ENCODE results near the gene EHBP1.

Gene EHBP1

GRCh38 chr2:62844311-62845090 lies 139.0 kb downstream of the EHBP1 start:
- no peak for TF ChIP-seq CREB1 (IDR thresholded peaks at IDR 0.05; ENCODE audit: low read depth)
- no peak for TF ChIP-seq RAD21 (IDR thresholded peaks at IDR 0.05; ENCODE audit: low read depth)
- TF ChIP-seq, protein P1, sequence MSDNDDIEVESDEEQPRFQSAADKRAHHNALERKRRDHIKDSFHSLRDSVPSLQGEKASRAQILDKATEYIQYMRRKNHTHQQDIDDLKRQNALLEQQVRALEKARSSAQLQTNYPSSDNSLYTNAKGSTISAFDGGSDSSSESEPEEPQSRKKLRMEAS (IDR thresholded peaks at IDR 0.05), result no peak
- TF ChIP-seq, protein P2, sequence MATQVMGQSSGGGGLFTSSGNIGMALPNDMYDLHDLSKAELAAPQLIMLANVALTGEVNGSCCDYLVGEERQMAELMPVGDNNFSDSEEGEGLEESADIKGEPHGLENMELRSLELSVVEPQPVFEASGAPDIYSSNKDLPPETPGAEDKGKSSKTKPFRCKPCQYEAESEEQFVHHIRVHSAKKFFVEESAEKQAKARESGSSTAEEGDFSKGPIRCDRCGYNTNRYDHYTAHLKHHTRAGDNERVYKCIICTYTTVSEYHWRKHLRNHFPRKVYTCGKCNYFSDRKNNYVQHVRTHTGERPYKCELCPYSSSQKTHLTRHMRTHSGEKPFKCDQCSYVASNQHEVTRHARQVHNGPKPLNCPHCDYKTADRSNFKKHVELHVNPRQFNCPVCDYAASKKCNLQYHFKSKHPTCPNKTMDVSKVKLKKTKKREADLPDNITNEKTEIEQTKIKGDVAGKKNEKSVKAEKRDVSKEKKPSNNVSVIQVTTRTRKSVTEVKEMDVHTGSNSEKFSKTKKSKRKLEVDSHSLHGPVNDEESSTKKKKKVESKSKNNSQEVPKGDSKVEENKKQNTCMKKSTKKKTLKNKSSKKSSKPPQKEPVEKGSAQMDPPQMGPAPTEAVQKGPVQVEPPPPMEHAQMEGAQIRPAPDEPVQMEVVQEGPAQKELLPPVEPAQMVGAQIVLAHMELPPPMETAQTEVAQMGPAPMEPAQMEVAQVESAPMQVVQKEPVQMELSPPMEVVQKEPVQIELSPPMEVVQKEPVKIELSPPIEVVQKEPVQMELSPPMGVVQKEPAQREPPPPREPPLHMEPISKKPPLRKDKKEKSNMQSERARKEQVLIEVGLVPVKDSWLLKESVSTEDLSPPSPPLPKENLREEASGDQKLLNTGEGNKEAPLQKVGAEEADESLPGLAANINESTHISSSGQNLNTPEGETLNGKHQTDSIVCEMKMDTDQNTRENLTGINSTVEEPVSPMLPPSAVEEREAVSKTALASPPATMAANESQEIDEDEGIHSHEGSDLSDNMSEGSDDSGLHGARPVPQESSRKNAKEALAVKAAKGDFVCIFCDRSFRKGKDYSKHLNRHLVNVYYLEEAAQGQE (IDR thresholded peaks at IDR 0.05; ENCODE audit: low read depth), result no peak
- TF ChIP-seq, protein P3, sequence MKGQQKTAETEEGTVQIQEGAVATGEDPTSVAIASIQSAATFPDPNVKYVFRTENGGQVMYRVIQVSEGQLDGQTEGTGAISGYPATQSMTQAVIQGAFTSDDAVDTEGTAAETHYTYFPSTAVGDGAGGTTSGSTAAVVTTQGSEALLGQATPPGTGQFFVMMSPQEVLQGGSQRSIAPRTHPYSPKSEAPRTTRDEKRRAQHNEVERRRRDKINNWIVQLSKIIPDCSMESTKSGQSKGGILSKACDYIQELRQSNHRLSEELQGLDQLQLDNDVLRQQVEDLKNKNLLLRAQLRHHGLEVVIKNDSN (IDR thresholded peaks at IDR 0.05), result no peak
- no peak for TF ChIP-seq NFIC (IDR thresholded peaks at IDR 0.05)
- TF ChIP-seq TAF1 (IDR thresholded peaks at IDR 0.05; ENCODE audit: low read depth), result no peak

DNA sequence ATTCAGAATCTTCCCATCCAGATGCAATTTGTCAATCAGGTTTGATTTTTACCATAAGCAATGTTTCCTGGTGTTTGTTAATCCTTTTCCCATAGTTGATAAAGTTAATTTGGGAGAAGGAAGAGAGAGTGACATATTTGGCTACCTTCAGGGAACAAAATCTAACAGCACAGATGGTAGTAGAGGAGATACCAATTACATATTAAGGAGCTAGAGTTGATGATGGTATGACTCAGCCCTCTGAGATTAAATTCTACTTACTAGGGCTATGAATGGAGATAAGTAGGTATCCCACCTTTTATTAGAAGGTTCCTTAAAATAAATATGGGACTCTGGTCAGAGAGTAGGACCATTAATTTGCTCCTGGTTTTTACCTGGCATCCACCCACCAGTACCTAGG lies 139.7 kb downstream of the EHBP1 start:
- TF ChIP-seq YY1 (IDR thresholded peaks at IDR 0.05; ENCODE audit: low read depth) (no peak), RAD21 (IDR thresholded peaks at IDR 0.05; ENCODE audit: low read depth) (no peak), CEBPB (IDR thresholded peaks at IDR 0.05) (no peak), TAF1 (IDR thresholded peaks at IDR 0.05; ENCODE audit: low read depth) (no peak), EGR1 (IDR thresholded peaks at IDR 0.05) (no peak), EP300 (IDR thresholded peaks at IDR 0.05; ENCODE audit: borderline replicate concordance) (no peak), ZBTB7A (IDR thresholded peaks at IDR 0.05; ENCODE audit: low read depth) (no peak), TCF12 (IDR thresholded peaks at IDR 0.05; ENCODE audit: low read depth) (no peak), CREB1 (IDR thresholded peaks at IDR 0.05; ENCODE audit: low read depth) (no peak), NFIC (IDR thresholded peaks at IDR 0.05) (no peak), FOXM1 (IDR thresholded peaks at IDR 0.05; ENCODE audit: borderline replicate concordance, low read depth) (no peak), TEAD4 (IDR thresholded peaks at IDR 0.05) (no peak)
- TF ChIP-seq, protein P2 (IDR thresholded peaks at IDR 0.05; ENCODE audit: low read depth), result no peak
- TF ChIP-seq, protein P1 (IDR thresholded peaks at IDR 0.05), result no peak
- TF ChIP-seq, protein P3 (IDR thresholded peaks at IDR 0.05), result no peak

DNA sequence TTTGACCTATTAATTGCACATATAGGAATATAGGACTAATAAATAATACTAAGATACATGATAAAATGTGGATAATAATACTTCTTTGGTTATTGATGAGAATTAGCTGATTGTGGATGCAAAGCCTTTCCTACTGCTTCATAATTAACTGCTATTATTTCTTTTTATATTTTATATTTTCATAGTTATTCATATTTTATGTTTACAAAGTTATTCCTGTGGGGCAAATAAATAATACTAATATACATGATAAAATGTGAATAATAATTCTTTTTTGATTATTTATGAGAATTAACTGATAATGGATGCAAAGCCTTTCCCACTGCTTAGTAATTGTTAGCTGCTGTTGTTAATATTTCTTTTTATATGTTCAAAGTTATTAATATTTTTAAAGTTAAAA lies 146.7 kb downstream of the EHBP1 start:
- no peak for TF ChIP-seq EGR1 (IDR thresholded peaks at IDR 0.05)
- TF ChIP-seq FOXM1 (IDR thresholded peaks at IDR 0.05; ENCODE audit: borderline replicate concordance, low read depth), result no peak
- TF ChIP-seq, protein P3 (IDR thresholded peaks at IDR 0.05), result no peak
- TF ChIP-seq RAD21 (IDR thresholded peaks at IDR 0.05; ENCODE audit: low read depth), result no peak
- no peak for TF ChIP-seq TEAD4 (IDR thresholded peaks at IDR 0.05)
- TF ChIP-seq TAF1 (IDR thresholded peaks at IDR 0.05; ENCODE audit: low read depth), result no peak
- TF ChIP-seq NFIC (IDR thresholded peaks at IDR 0.05), result no peak
- no peak for TF ChIP-seq YY1 (IDR thresholded peaks at IDR 0.05; ENCODE audit: low read depth)

DNA sequence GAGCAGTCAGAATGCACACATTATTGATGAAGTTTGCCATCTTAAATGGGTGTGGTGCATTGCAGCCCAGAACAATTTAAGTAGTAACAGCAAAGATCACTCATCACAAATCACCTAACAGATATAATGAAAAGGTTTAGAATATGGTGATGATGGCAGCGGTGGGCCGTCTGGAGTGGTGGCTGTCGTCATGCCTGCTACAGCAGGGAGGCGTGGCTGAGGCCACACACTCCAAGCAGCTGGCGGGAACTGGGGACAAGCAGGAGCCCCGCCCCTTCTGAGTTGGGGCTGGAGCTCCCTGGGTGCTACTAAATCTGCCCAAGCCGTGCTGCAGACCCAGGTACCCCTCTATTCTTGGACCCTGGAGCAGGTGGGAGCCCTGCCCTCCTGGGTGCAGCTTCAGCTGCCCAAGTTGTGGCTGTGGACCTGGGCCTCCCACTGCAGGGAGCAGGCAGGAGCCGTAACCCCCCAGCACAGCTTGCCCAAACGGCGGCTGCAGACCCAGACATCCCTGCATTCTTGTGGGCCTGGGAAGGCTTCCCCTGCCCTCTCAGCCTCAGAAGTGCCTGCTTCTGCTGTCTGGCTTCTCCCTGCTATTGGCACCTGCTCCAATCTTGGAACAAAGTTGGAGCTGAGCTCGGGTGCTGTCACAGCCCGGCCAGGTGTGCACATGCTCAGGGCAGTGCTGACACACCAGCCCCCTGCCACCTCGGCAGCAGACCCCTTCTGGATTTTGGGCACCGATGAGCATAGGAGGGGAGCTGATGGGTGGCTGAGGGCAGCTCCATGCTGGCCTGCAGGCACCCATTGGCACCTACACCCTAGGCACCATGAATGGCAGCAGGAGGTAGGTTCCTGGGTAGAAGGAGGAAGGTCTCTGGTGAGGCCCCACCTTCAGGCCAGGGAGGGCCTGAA lies 149.3 kb downstream of the EHBP1 start:
- no peak for TF ChIP-seq EP300 (IDR thresholded peaks at IDR 0.05; ENCODE audit: borderline replicate concordance)
- TF ChIP-seq, protein P3 (IDR thresholded peaks at IDR 0.05), result no peak
- TF ChIP-seq CREB1 (IDR thresholded peaks at IDR 0.05; ENCODE audit: low read depth), result no peak
- no peak for TF ChIP-seq YY1 (IDR thresholded peaks at IDR 0.05; ENCODE audit: low read depth)
- TF ChIP-seq TCF12 (IDR thresholded peaks at IDR 0.05; ENCODE audit: low read depth), result no peak
- TF ChIP-seq RAD21 (IDR thresholded peaks at IDR 0.05; ENCODE audit: low read depth), result no peak
